Sigmoid colon (tissue), 4 donors: ENCODE results near the gene CCL19.
A peak's percentile ranks its signal among the peaks of the same experiment; 100 is the strongest.

ENCODE experiments used
- CTCF ChIP-seq, 4 experiments: fragments of 450-650 bp in 3 of 4; fragments of 200-600 bp in 1 of 4; IDR thresholded peaks; one replicate each; pipeline ENCODE4 v1.5.1; 2016 to 2019; ENCODE audit warnings: antibody characterized with exemption in 4 of 4, mild to moderate bottlenecking in 3 of 4, moderate library complexity in 2 of 4
- POLR2A ChIP-seq, 2 donors: fragments of 450-650 bp; IDR thresholded peaks; one replicate each; pipeline ENCODE4 v1.6.1; 2016; ENCODE audit warnings: antibody characterized with exemption in 2 of 2, mild to moderate bottlenecking in 2 of 2, moderate library complexity in 2 of 2
- POLR2AphosphoS5 ChIP-seq, 4 donors: sonication (generic); formaldehyde crosslinking; IDR thresholded peaks; one replicate each; pipeline ENCODE4 v1.6.1; 2017; ENCODE audit warnings: antibody characterized with exemption in 4 of 4

- TF ChIP-seq CTCF (IDR thresholded peaks at IDR 0.05), result no peak
- TF ChIP-seq POLR2AphosphoS5 (IDR thresholded peaks at IDR 0.05), result peak in 1 of 4 donors; percentile 15
- peak in 1 of 2 donors; percentile 9 for TF ChIP-seq POLR2A (IDR thresholded peaks at IDR 0.05)
These were observed 26.1 kb downstream of the CCL19 start for GRCh38 chr9:34665067-34665380.
